SIG-M5 treated with dmso at 0.1 percent for 504 hours (cell line): ENCODE measurements around the gene CD300A.
A peak's percentile ranks its signal among the peaks of the same experiment; 100 is the strongest.

Experiments
- DNase-seq: peaks from one replicate; lab custom pipeline; 2025; ENCODE audit not compliant: unreplicated experiment; lab: John Stamatoyannopoulos, UW

CD300A gene

GRCh38 chr17:74454197-74455024, 12.0 kb upstream of the CD300A start:
- no peak for DNase-seq

- no peak for DNase-seq
These were observed 11.3 kb upstream of the CD300A start for GRCh38 chr17:74455025-74455545.

GRCh38 chr17:74455821-74456220, 10.6 kb upstream of the CD300A start:
- DNase-seq = no peak

- DNase-seq = peak; percentile 20
These were observed 9.2 kb upstream of the CD300A start for GRCh38 chr17:74457146-74457819.

- DNase-seq = no peak
These were observed 8.6 kb upstream of the CD300A start for GRCh38 chr17:74457820-74458166.

GRCh38 chr17:74458835-74459234, 7.6 kb upstream of the CD300A start:
- DNase-seq = no peak

- DNase-seq = no peak
These were observed 6.8 kb upstream of the CD300A start for GRCh38 chr17:74459622-74460021.

GRCh38 chr17:74460241-74460640, 6.2 kb upstream of the CD300A start:
- DNase-seq = no peak

GRCh38 chr17:74460996-74461395, 5.4 kb upstream of the CD300A start:
- no peak for DNase-seq

- DNase-seq = no peak
These were observed 4.8 kb upstream of the CD300A start for GRCh38 chr17:74461611-74462010.

- DNase-seq = no peak
These were observed 1.6 kb upstream of the CD300A start for GRCh38 chr17:74464730-74465377.

GRCh38 chr17:74465378-74466110, 890 bp upstream of the CD300A start:
- peak; percentile 5 for DNase-seq

- no peak for DNase-seq
These were observed 372 bp downstream of the CD300A start for GRCh38 chr17:74466828-74467184.

GRCh38 chr17:74467221-74467951, 952 bp downstream of the CD300A start:
- DNase-seq = peak; percentile 19

- DNase-seq = no peak
These were observed 4.9 kb downstream of the CD300A start for GRCh38 chr17:74471341-74471740.

- DNase-seq = no peak
These were observed 6.5 kb downstream of the CD300A start for GRCh38 chr17:74472890-74473289.

- no peak for DNase-seq
These were observed 6.9 kb downstream of the CD300A start for GRCh38 chr17:74473294-74473693.

- DNase-seq = no peak
These were observed 7.8 kb downstream of the CD300A start for GRCh38 chr17:74474043-74474792.

GRCh38 chr17:74475189-74475588, 8.8 kb downstream of the CD300A start:
- DNase-seq = no peak

- no peak for DNase-seq
These were observed 11.0 kb downstream of the CD300A start for GRCh38 chr17:74477411-74477810.
